ENCODE measurements around the gene UBLCP1.

GRCh38 chr5:159330131-159330800, 67.2 kb downstream of the UBLCP1 start, which contains the start of gene IL12B:
- TF ChIP-seq, protein P1, sequence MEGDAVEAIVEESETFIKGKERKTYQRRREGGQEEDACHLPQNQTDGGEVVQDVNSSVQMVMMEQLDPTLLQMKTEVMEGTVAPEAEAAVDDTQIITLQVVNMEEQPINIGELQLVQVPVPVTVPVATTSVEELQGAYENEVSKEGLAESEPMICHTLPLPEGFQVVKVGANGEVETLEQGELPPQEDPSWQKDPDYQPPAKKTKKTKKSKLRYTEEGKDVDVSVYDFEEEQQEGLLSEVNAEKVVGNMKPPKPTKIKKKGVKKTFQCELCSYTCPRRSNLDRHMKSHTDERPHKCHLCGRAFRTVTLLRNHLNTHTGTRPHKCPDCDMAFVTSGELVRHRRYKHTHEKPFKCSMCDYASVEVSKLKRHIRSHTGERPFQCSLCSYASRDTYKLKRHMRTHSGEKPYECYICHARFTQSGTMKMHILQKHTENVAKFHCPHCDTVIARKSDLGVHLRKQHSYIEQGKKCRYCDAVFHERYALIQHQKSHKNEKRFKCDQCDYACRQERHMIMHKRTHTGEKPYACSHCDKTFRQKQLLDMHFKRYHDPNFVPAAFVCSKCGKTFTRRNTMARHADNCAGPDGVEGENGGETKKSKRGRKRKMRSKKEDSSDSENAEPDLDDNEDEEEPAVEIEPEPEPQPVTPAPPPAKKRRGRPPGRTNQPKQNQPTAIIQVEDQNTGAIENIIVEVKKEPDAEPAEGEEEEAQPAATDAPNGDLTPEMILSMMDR (IDR thresholded peaks at IDR 0.05): no peak
- TF ChIP-seq POLR2A (IDR thresholded peaks at IDR 0.05; ENCODE audit: low read length) (no peak), MAX (IDR thresholded peaks at IDR 0.05) (no peak), HDAC2 (IDR thresholded peaks at IDR 0.05) (no peak), CBX8 (IDR thresholded peaks at IDR 0.05) (no peak), PHF8 (IDR thresholded peaks at IDR 0.05; ENCODE audit: borderline replicate concordance, low read depth) (no peak), EP300 (IDR thresholded peaks at IDR 0.05) (no peak), SMC3 (IDR thresholded peaks at IDR 0.05) (no peak), ZSCAN20 (CRISPR knock-in tag; IDR thresholded peaks at IDR 0.05) (no peak)
